ENCODE results near the gene TRIO. TPM values are rescaled to one million over a fixed set of nuclear protein-coding genes. Genes with fewer than 3 reads are reported as not detected.

Gene TRIO
- total RNA-seq, 1 experiment from 2014 or later, result 88.8 TPM

DNA sequence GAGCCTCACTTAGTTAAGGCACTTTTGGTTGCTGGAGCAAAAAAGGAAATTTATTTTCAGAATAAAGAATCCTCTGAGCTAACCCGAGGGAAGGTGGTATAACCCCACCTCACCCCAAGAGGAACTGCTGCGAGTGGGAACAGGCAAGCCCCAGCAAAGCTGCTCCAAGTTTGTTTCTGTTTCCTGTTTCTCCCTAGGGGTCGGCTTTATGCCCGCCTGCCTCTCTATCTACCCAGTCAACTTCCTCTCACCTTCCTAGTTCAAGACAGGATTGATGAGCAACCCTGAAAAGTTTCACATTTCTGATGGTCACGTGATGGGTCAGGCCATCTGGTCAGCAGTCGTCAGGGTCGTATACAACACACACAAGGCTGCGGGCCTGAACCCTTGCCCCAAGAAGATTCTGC is 31.1 kb downstream of the TRIO start:
- DNase-seq (ENCODE audit: low spot score) (peak; percentile 25), ATAC-seq (peak; percentile 72)
- Mint-ChIP-seq H3K27ac (peak overlapping the region; percentile 91), H3K27me3 (ENCODE audit: low read depth) (no peaks in the 10 kb centered on the region), H3K36me3 (no peaks in the 10 kb centered on the region), H3K4me3 (peak overlapping the region; percentile 34), H3K4me1 (peaks cover 74% of the 10 kb centered on the region), H3K9me3 (no peaks in the 10 kb centered on the region)
- TF ChIP-seq, protein P1, sequence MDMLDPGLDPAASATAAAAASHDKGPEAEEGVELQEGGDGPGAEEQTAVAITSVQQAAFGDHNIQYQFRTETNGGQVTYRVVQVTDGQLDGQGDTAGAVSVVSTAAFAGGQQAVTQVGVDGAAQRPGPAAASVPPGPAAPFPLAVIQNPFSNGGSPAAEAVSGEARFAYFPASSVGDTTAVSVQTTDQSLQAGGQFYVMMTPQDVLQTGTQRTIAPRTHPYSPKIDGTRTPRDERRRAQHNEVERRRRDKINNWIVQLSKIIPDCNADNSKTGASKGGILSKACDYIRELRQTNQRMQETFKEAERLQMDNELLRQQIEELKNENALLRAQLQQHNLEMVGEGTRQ (CRISPR knock-in tag; IDR thresholded peaks at IDR 0.05), result peak; percentile 94
- TF ChIP-seq ETV6 (CRISPR knock-in tag; IDR thresholded peaks at IDR 0.05) (0 out of 2 replicates have a peak, but pooled peaks have one; percentile 66), CREM (CRISPR knock-in tag; IDR thresholded peaks at IDR 0.05) (0 out of 2 replicates have a peak, but pooled peaks have one; percentile 30), ZNF396 (CRISPR knock-in tag; IDR thresholded peaks at IDR 0.05; ENCODE audit: borderline replicate concordance) (no peak)
- TF ChIP-seq, protein P2, sequence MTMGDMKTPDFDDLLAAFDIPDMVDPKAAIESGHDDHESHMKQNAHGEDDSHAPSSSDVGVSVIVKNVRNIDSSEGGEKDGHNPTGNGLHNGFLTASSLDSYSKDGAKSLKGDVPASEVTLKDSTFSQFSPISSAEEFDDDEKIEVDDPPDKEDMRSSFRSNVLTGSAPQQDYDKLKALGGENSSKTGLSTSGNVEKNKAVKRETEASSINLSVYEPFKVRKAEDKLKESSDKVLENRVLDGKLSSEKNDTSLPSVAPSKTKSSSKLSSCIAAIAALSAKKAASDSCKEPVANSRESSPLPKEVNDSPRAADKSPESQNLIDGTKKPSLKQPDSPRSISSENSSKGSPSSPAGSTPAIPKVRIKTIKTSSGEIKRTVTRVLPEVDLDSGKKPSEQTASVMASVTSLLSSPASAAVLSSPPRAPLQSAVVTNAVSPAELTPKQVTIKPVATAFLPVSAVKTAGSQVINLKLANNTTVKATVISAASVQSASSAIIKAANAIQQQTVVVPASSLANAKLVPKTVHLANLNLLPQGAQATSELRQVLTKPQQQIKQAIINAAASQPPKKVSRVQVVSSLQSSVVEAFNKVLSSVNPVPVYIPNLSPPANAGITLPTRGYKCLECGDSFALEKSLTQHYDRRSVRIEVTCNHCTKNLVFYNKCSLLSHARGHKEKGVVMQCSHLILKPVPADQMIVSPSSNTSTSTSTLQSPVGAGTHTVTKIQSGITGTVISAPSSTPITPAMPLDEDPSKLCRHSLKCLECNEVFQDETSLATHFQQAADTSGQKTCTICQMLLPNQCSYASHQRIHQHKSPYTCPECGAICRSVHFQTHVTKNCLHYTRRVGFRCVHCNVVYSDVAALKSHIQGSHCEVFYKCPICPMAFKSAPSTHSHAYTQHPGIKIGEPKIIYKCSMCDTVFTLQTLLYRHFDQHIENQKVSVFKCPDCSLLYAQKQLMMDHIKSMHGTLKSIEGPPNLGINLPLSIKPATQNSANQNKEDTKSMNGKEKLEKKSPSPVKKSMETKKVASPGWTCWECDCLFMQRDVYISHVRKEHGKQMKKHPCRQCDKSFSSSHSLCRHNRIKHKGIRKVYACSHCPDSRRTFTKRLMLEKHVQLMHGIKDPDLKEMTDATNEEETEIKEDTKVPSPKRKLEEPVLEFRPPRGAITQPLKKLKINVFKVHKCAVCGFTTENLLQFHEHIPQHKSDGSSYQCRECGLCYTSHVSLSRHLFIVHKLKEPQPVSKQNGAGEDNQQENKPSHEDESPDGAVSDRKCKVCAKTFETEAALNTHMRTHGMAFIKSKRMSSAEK (CRISPR knock-in tag; IDR thresholded peaks at IDR 0.05; ENCODE audit: borderline replicate concordance), result no peak
- TF ChIP-seq, protein P3, sequence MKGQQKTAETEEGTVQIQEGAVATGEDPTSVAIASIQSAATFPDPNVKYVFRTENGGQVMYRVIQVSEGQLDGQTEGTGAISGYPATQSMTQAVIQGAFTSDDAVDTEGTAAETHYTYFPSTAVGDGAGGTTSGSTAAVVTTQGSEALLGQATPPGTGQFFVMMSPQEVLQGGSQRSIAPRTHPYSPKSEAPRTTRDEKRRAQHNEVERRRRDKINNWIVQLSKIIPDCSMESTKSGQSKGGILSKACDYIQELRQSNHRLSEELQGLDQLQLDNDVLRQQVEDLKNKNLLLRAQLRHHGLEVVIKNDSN (CRISPR knock-in tag; IDR thresholded peaks at IDR 0.05), result peak; percentile 91
- TF ChIP-seq, protein P4, sequence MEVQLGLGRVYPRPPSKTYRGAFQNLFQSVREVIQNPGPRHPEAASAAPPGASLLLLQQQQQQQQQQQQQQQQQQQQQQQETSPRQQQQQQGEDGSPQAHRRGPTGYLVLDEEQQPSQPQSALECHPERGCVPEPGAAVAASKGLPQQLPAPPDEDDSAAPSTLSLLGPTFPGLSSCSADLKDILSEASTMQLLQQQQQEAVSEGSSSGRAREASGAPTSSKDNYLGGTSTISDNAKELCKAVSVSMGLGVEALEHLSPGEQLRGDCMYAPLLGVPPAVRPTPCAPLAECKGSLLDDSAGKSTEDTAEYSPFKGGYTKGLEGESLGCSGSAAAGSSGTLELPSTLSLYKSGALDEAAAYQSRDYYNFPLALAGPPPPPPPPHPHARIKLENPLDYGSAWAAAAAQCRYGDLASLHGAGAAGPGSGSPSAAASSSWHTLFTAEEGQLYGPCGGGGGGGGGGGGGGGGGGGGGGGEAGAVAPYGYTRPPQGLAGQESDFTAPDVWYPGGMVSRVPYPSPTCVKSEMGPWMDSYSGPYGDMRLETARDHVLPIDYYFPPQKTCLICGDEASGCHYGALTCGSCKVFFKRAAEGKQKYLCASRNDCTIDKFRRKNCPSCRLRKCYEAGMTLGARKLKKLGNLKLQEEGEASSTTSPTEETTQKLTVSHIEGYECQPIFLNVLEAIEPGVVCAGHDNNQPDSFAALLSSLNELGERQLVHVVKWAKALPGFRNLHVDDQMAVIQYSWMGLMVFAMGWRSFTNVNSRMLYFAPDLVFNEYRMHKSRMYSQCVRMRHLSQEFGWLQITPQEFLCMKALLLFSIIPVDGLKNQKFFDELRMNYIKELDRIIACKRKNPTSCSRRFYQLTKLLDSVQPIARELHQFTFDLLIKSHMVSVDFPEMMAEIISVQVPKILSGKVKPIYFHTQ (CRISPR knock-in tag; IDR thresholded peaks at IDR 0.05), result no peak
- ChIA-PET POLR2A (no interaction called here), CTCF (interaction anchor here (0.9 kb wide), 1 partner anchor 66 kb away, joined by 3 read pairs; no protein-coding TSS in a partner anchor)

DNA sequence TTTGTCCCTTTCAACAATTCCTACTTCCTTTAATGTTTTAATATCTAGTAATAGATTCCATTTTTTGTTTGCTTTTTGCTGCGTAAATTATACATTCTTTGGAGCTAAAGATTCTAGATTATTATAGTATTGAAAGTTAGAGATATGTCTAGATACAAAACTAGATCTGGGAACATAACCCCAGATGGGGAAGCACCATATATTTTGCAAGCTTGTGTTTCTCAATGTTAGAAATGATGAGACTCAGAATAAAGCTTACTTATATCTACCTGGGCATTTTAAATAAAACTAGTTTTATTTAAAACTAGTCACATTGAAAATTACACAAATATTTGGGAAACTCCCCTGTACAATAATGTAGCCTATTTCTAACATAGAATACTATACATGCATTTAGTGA is 32.2 kb downstream of the TRIO start:
- Mint-ChIP-seq H3K9me3 (no peaks in the 10 kb centered on the region), H3K4me3 (no peak overlapping the region), H3K27me3 (ENCODE audit: low read depth) (no peaks in the 10 kb centered on the region), H3K4me1 (peaks cover 74% of the 10 kb centered on the region), H3K36me3 (no peaks in the 10 kb centered on the region), H3K27ac (no peak overlapping the region)
- CTCF ChIA-PET, result no interaction called here
- DNase-seq (ENCODE audit: low spot score) (no peak), ATAC-seq (no peak)
- POLR2A ChIA-PET, result no interaction called here
- TF ChIP-seq, protein P2 (CRISPR knock-in tag; IDR thresholded peaks at IDR 0.05; ENCODE audit: borderline replicate concordance), result no peak
- TF ChIP-seq, protein P5, sequence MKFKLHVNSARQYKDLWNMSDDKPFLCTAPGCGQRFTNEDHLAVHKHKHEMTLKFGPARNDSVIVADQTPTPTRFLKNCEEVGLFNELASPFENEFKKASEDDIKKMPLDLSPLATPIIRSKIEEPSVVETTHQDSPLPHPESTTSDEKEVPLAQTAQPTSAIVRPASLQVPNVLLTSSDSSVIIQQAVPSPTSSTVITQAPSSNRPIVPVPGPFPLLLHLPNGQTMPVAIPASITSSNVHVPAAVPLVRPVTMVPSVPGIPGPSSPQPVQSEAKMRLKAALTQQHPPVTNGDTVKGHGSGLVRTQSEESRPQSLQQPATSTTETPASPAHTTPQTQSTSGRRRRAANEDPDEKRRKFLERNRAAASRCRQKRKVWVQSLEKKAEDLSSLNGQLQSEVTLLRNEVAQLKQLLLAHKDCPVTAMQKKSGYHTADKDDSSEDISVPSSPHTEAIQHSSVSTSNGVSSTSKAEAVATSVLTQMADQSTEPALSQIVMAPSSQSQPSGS (CRISPR knock-in tag; IDR thresholded peaks at IDR 0.05; ENCODE audit: borderline replicate concordance, low read depth), result no peak
- TF ChIP-seq ZNF671 (CRISPR knock-in tag; IDR thresholded peaks at IDR 0.05), result no peak
